K562 (cell line): Measurements from ENCODE around the gene KCNG4. TPM values are rescaled to one million over a fixed set of nuclear protein-coding genes. Genes with fewer than 3 reads are reported as not detected.

Experiments used
- FOXP1 ChIP-seq: sonication (generic); formaldehyde crosslinking; IDR thresholded peaks from 2 replicates; pipeline ENCODE4 v1.8.0; 2022; ENCODE audit warnings: mild to moderate bottlenecking, missing genetic modification reagents
- GABPB1 ChIP-seq: sonication (generic); formaldehyde crosslinking; IDR thresholded peaks from 2 replicates; pipeline ENCODE4 v1.8.0; 2022; ENCODE audit warnings: mild to moderate bottlenecking, missing genetic modification reagents
- HCFC1 ChIP-seq: IDR thresholded peaks from 2 replicates; pipeline ENCODE4 v1.6.1; 2012; ENCODE audit warnings: low read depth, low read length, improper control_type of control experiment
- HDAC6 ChIP-seq: IDR thresholded peaks from 2 replicates; pipeline ENCODE4 v1.6.1; 2012; ENCODE audit warnings: low read depth, mild to moderate bottlenecking, control low read depth, inconsistent platforms, low read length, moderate library complexity
- HMGN3 ChIP-seq: IDR thresholded peaks from 2 replicates; pipeline ENCODE4 v1.6.1; 2011; ENCODE audit warnings: borderline replicate concordance, low read depth, mild to moderate bottlenecking, mixed read lengths, low read length; ENCODE audit not compliant: insufficient read length; ENCODE audit errors: extremely low read depth
- NR3C1 ChIP-seq: sonication (generic); formaldehyde crosslinking; IDR thresholded peaks from 2 replicates; pipeline ENCODE4 v1.8.1; 2022; ENCODE audit warnings: missing genetic modification reagents
- PKNOX1 ChIP-seq: fragments of 450-650 bp; IDR thresholded peaks from 2 replicates; pipeline ENCODE4 v1.6.1; 2016
- SETDB1 ChIP-seq: IDR thresholded peaks from one replicate; pipeline ENCODE4 v1.6.1; 2012; ENCODE audit warnings: low read length, control low read depth, inconsistent platforms
- SIN3B ChIP-seq: fragments of 450-650 bp; IDR thresholded peaks from 2 replicates; pipeline ENCODE4 v1.6.1; 2017; ENCODE audit warnings: low read depth, mild to moderate bottlenecking, moderate library complexity
- TFAM ChIP-seq: fragments of 250-450 bp; sonication (Bioruptor Pico); conservative IDR thresholded peaks from 2 replicates; pipeline ENCODE4 v1.5.0; 2021; ENCODE audit warnings: mild to moderate bottlenecking, moderate library complexity
- TRIM28 ChIP-seq: fragments of 450-650 bp; IDR thresholded peaks from 2 replicates; pipeline ENCODE4 v1.6.1; 2017
- ZNF507 ChIP-seq: conservative IDR thresholded peaks from 2 replicates; pipeline ENCODE4 v1.6.1; 2017; ENCODE audit warnings: missing genetic modification characterization, missing compliant biosample characterization
- ZNF511 ChIP-seq: sonication (generic); formaldehyde crosslinking; IDR thresholded peaks from 2 replicates; pipeline ENCODE4 v1.8.0; 2022; ENCODE audit warnings: mild to moderate bottlenecking, missing genetic modification reagents
- ZNF778 ChIP-seq: fragments of 450-650 bp; formaldehyde crosslinking; IDR thresholded peaks from 2 replicates; pipeline ENCODE4 v1.4.0; 2020; ENCODE audit warnings: mild to moderate bottlenecking, moderate library complexity
- ZNF785 ChIP-seq: fragments of 250-450 bp; sonication (Bioruptor Pico); IDR thresholded peaks from 2 replicates; pipeline ENCODE4 v1.4.0; 2020; ENCODE audit warnings: mild to moderate bottlenecking
- polyA plus RNA-seq, 8 experiments: library from polyadenylated mRNA; depleted of rRNA in 4 of 8; stranded (reverse) in 5 of 8; unstranded in 3 of 8; fragments of >200 nt; fragmentation: Nextera tagmentation in 2 of 8; fragmentation: Illumina TruSeq in 1 of 8; extraction: Ambion mirVana in 2 of 8; extraction: Trizol in 1 of 8; gene quantifications; 2 replicates each; pipeline versions ENCODE4 v1.2.1 to v1.2.3, GENCODE V29; 2011 to 2014; ENCODE audit warnings: inconsistent platforms in 1 of 8, missing spikeins in 1 of 8
- total RNA-seq, 7 experiments: library from RNA; depleted of rRNA in 6 of 7; stranded (reverse); fragments of >200 nt in 6 of 7; fragmentation: Illumina TruSeq in 2 of 7; extraction: Trizol in 2 of 7; gene quantifications; 2 replicates each; pipeline versions ENCODE4 v1.2.1 to v1.2.3, GENCODE V29; 2011 to 2021; ENCODE audit warnings: low replicate concordance in 1 of 7
- TF ChIP-seq, protein P1 (sequence below): fragments of 250-450 bp; sonication (Bioruptor Pico); IDR thresholded peaks from 2 replicates; pipeline ENCODE4 v1.9.0; 2021; ENCODE audit warnings: mild to moderate bottlenecking, inconsistent platforms
- TF ChIP-seq, protein P2 (sequence below): fragments of 450-650 bp; formaldehyde crosslinking; conservative IDR thresholded peaks from 2 replicates; pipeline ENCODE4 v1.4.0; 2022; ENCODE audit warnings: mild to moderate bottlenecking, missing genetic modification characterization
- TF ChIP-seq, protein P3 (sequence below): IDR thresholded peaks from 3 replicates; pipeline ENCODE4 v1.6.1; 2011; ENCODE audit warnings: borderline replicate concordance, mild to moderate bottlenecking; ENCODE audit not compliant: insufficient read length, insufficient read depth

KCNG4 gene
- total and polyA plus RNA-seq, 9 of the 15 experiments (the other 6 are each of a cell fraction or from before 2014, with no cell fraction given): not detected

GRCh38 chr16:84190731-84191388 lies 49.0 kb downstream of the KCNG4 start, which contains the start of gene ADAD2 (continued):
- TF ChIP-seq SIN3B (no peak), SETDB1 (no peak), HDAC6 (no peak), HMGN3 (no peak), ZNF778 (CRISPR knock-in tag) (no peak), TFAM (no peak), GABPB1 (CRISPR knock-in tag) (no peak), ZNF511 (CRISPR knock-in tag) (0 out of 2 replicates have a peak, but pooled peaks have one; percentile 36), HCFC1 (no peak), PKNOX1 (peak; percentile 98), ZNF507 (no peak), NR3C1 (CRISPR knock-in tag) (no peak), FOXP1 (CRISPR knock-in tag) (0 out of 2 replicates have a peak, but pooled peaks have one; percentile 41), TRIM28 (no peak), ZNF785 (no peak)
- TF ChIP-seq, protein P1, sequence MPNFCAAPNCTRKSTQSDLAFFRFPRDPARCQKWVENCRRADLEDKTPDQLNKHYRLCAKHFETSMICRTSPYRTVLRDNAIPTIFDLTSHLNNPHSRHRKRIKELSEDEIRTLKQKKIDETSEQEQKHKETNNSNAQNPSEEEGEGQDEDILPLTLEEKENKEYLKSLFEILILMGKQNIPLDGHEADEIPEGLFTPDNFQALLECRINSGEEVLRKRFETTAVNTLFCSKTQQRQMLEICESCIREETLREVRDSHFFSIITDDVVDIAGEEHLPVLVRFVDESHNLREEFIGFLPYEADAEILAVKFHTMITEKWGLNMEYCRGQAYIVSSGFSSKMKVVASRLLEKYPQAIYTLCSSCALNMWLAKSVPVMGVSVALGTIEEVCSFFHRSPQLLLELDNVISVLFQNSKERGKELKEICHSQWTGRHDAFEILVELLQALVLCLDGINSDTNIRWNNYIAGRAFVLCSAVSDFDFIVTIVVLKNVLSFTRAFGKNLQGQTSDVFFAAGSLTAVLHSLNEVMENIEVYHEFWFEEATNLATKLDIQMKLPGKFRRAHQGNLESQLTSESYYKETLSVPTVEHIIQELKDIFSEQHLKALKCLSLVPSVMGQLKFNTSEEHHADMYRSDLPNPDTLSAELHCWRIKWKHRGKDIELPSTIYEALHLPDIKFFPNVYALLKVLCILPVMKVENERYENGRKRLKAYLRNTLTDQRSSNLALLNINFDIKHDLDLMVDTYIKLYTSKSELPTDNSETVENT (CRISPR knock-in tag): no peak
- TF ChIP-seq, protein P2, sequence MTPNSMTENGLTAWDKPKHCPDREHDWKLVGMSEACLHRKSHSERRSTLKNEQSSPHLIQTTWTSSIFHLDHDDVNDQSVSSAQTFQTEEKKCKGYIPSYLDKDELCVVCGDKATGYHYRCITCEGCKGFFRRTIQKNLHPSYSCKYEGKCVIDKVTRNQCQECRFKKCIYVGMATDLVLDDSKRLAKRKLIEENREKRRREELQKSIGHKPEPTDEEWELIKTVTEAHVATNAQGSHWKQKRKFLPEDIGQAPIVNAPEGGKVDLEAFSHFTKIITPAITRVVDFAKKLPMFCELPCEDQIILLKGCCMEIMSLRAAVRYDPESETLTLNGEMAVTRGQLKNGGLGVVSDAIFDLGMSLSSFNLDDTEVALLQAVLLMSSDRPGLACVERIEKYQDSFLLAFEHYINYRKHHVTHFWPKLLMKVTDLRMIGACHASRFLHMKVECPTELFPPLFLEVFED (CRISPR knock-in tag): no peak
- TF ChIP-seq, protein P3, sequence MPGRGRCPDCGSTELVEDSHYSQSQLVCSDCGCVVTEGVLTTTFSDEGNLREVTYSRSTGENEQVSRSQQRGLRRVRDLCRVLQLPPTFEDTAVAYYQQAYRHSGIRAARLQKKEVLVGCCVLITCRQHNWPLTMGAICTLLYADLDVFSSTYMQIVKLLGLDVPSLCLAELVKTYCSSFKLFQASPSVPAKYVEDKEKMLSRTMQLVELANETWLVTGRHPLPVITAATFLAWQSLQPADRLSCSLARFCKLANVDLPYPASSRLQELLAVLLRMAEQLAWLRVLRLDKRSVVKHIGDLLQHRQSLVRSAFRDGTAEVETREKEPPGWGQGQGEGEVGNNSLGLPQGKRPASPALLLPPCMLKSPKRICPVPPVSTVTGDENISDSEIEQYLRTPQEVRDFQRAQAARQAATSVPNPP: no peak
